ENCODE results near the gene MLST8.
A peak's percentile ranks its signal among the peaks of the same experiment; 100 is the strongest.

MLST8 gene

DNA sequence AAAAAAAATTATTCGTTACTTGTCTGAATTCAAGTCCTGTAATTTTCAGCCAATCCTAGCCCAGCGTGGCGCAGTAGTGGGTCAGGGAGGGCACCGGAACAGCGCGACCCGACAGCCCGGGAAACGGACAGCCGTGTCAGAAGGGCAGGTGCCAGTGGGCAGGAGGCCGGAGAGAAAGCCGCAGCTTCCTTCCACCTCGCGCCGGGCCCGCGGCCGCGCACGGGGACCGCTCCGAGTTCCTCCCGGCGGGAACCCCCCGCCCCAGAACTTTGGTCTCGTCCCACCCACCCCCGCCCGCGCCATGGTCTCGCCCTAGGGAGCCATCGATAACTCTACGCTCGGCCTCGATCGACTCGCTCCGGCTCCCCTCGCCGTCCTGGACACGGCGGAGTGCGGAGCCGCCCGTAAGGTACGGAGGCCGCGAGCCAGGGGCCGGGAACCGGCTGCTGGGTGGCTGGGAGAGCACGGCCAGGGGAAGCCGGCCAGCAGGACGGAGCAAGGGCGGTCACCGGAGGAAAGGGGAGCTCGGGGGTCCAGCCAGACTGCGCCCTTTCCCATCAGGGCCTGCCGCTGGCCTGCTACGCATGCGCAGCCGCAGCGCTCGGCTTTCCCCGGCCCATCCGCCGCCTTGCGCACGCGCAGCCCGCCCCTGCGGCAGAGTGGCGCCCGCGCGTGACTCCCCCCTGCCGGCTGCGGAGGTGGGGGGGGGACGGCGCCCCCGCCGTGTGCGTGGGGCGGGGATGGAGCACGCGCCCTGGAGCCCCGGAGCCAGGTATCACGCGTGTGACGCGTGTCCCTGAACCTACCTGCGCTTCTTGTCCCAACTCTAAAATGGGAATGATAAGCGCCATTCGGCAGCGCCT is at the start of gene MLST8:
TSS of gene MLST8 (plus strand) at position 351 of the 863 bp plus-strand sequence. CDS start 632 bp downstream, outside the sequence.
- DNase-seq (ENCODE audit: low read depth in 2 of 2): peak; percentile 75 to 80

DNA sequence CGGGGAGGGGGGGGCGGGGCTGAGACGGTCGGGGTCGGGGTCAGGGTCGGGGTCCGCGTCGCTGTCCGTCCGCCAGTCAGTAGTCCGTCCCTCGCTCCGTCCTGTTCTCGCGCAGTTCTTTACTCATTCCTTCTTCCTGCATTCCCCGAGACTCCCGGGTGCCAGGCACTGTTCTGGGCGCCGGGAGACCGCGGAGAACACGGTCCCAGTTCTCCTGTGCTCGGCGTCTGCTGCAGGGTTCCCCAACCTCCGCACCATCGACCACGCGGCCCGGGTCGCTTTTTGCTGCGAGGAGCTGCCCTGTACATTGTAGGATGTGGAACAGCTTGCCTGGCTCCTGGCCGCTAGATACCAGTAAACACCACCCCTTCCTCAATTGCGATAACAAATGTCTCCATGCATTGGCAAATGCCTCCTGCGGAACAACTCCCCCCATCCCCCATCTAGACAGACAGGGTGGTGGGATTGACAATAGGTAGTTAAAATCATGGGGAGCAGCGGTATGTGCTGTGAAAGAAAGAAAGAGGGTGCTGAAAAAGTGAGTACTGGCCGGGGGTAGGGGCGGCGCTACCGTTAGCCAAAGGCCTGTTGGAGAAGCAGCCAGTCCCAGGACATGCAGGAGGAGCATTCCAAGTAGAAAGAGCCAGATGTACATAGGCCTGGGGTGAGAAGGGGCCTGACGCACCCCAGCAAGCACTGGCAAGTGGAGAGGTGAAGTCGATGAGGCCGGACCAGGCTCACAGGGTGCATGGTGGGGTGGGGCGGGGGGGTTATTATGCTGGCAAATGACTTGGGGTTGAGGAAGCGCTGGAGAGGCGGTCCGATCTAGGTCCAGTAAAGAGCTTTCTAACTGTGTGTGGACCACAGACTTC is 49.0 kb upstream of the MLST8 start:
- no peak for DNase-seq (ENCODE audit: low read depth in 2 of 2)

DNA sequence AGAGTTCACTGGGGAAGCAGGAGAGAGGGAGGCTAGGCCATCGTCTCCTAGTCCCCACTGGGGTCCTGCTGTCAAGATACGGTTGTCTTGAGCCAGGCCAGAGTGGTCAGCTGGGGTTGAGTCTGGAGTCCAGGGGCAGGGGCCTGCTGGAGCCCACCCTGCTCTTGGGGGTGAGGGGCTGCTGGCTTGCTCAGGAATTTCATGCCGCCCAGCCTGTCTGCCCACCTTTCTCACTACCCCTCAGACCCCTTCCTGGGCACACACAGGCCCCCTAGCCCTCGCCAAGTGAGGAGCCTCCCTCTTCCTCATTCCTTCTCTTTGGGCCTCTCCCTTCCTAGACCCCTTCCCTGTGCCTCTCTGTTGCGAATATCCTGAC is 48.4 kb upstream of the MLST8 start:
- DNase-seq (ENCODE audit: low read depth in 2 of 2): no peak

DNA sequence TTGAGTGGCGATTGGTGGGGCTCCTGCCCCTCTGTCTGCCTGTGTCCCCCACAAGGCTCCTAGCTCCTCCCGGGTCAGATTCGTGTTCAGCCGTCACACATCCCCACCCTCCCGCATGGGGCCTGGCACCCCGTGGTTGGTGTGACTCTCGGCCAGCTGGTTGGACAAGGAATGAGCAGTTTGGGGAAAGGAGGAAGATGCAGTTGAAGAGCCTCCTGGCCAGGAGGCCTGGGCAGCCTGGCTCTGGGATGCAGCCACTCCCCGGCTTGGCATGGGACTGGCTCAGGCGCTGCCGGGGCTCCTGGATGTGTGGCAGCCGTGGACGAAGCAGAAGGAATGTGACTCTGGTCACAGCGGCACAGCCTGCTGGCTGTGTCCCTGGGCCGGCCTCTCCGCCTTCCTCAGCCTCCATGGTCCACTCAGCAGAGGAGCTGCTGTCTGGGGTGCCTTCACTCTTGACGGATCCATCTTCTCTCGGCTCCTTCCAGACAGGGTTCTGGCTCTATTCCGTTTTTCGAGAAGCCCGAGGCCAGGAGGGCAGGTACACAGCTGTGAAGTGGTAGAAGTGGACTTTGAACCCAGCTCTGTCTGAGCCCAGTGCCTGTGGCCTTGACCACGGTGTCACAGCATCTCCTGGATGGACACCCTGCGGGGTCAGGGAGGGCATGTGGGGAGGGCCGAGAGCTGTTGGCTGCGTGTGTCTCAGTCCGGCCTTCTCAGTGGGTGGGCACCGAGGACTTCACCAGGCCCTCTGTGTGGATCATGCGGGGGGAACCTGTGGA is 47.6 kb upstream of the MLST8 start:
- DNase-seq (ENCODE audit: low read depth in 2 of 2): no peak

DNA sequence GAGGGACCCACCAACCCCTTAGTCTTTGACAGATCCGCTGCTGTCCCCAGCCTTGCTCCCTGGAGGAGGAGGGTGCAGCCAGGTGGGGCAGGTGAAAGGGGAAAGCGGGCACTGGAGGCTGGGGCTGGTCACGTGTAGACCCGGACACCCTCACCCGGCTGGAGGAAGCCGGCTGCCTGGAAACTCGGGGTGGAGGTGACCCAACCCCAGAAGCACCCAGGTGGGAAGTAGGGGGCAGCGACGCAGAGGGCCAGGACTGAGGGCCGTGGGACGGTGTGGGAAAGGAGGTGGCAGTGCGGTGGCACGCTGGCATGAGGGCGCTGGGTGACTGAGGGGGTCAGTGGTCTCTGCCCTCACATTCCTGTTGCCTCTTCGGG is 47.0 kb upstream of the MLST8 start:
- DNase-seq (ENCODE audit: low read depth in 2 of 2): no peak

GRCh38 chr16:2159175-2159838 is 45.9 kb upstream of the MLST8 start:
- no peak for DNase-seq (ENCODE audit: low read depth in 2 of 2)

DNA sequence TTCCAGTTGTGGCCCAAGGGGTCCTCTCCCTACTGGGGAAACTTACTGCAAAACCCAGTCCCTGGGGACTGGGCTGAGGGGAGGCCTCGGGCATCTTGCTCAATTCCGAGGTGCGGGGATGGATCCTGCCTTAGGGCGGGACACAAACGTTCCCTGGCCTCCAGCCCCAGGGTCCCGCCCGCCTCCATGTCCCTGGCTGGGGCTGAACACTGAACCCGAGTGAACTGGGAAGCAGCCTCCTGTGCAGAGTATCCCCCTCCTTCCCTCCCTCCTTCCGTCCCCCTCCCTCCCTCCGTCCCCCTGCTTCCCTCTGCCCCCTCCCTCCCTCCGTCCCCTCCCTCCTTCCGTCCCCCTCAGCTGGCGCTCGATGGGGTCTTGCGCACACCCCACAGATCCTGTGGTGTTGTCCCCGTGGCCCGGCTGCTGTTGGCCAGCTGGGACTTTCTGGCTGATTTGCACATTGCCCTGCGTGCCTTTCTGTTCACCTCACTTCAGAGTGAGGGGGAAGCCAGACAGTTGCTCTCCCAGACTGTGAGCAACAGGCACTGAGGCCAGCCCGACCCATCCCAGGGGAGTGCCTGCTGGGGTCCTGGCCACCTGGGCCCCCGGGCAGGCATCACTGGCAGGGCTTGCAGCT is 44.2 kb upstream of the MLST8 start:
- DNase-seq (ENCODE audit: low read depth in 2 of 2): no peak

GRCh38 chr16:2161911-2162310 is 43.3 kb upstream of the MLST8 start:
- DNase-seq (ENCODE audit: low read depth in 2 of 2): no peak

- no peak for DNase-seq (ENCODE audit: low read depth in 2 of 2)
Measured at GRCh38 chr16:2162676-2163118, 42.6 kb upstream of the MLST8 start.

- no peak for DNase-seq (ENCODE audit: low read depth in 2 of 2)
Measured at GRCh38 chr16:2163211-2163881, 41.9 kb upstream of the MLST8 start.

GRCh38 chr16:2165861-2166260 is 39.4 kb upstream of the MLST8 start:
- no peak for DNase-seq (ENCODE audit: low read depth in 2 of 2)

DNA sequence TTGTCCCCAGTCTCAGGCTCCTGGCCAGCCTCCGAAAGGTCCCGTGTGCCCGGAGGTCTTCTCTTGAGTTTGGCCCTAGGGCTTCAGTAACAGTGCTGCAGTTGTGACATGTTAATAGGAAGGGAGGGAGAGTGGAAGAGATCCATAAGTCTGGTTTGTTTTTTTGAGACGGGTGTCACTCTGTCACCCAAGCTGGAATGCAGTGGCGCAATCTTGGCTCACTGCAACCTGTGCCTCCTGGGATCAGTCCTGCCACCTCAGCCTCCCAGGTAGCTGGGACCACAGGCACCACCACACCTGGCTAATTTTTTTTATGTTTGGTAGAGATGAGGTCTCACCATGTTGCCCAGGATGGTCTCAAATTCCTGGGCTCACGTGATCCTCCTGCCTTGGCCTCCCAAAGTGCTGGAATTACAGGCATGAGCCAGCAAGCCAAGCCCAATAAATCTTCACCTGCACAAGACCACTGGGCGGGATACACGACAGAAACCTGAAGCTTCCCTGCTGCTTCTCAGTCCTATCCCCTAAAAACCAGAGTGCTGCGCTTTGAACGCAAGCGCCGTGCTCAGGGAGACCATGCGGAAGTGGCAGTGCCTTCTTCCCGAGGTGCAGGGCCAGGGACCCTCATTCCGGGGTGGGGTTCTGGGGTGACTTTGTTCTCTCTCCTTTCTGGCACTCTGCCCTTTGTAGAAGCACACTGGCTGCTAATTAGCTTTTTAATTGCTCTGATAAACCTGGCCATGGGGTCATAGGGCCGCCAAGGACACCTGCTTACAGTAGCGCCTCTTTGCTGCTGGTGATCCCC is 38.8 kb upstream of the MLST8 start:
- no peak for DNase-seq (ENCODE audit: low read depth in 2 of 2)

DNA sequence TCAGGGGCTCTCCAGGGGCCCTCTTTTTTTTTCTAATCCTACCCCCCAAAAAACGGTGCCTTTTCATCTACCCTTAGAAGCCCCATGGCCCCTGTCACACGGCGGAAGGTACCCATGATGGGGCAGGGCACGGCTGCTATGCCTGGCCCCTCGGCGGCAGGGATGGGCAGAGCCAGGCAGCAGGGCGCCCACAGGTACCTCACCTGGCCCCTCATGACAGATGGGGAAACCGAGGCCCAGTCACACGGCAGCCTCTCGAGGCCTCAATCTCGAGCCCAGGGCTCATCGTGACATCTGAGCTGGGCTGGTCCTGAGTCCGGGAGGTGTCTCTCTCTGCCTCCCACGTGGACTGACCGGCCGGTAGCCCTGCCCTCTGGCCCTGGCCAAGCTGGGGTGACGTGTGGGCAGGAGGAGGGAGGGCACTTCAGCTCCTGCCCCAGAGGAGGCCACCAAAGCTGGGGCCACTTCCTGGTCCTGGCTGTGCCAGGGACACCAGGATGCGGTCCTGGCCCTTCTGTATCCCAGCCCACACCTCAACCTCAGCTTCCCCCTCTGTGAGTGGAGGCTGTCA is 38.1 kb upstream of the MLST8 start:
- no peak for DNase-seq (ENCODE audit: low read depth in 2 of 2)

DNA sequence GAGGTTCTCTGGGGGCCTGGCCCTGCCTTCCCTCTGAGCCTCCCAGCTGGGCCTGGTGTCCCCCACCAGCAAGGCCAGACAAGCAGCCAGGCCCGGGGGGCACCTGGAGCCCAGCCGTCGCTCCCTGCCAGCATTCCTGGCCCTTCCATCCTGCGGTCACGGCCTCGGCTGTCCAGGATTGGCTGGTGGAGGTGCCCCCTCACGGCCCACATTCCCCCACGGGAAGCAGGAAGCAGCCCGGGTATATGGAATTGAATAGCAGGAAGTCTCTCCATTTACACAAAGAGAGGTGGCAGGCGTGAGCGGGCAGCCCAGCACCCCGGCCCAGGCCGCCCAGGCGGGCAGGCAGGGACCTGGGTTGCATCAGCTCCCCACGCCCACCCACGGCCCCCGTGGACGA is 35.2 kb upstream of the MLST8 start:
- no peak for DNase-seq (ENCODE audit: low read depth in 2 of 2)

DNA sequence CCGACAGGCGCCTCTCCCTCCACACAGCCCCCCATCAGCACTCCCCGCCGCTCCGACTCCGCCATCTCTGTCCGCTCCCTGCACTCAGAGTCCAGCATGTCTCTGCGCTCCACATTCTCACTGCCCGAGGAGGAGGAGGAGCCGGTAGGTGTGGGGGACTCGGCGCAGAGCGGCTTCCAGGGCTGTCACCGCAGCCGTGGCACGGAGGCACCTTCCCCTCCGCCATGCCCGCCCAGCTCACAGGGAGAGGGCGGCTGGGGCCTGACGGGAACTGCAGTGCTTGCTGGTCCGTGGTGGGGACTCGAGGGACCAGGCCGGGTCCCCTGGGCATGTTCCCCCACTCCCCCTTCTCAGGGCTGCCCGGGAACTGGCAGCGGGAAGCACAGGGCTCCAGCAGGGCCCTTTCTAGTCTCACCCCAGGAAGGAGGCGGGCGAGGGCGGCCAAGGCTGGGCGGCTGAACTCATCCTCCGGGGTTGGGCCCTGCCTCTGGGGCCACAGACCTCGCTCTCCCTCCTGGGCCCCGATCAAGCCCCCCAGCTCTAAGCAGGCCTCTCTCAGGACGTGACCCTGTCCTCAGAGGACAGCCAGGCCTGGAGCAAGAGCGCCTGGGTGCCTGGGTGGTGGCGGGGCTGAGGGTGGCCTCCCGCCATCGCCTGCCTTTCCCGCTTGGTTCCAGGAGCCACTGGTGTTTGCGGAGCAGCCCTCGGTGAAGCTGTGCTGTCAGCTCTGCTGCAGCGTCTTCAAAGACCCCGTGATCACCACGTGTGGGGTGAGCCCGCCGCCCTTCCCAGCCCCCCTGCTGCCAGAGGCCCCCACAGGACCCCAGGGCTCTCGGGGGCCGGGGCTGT is 34.4 kb upstream of the MLST8 start:
- DNase-seq (ENCODE audit: low read depth in 2 of 2): no peak

DNA sequence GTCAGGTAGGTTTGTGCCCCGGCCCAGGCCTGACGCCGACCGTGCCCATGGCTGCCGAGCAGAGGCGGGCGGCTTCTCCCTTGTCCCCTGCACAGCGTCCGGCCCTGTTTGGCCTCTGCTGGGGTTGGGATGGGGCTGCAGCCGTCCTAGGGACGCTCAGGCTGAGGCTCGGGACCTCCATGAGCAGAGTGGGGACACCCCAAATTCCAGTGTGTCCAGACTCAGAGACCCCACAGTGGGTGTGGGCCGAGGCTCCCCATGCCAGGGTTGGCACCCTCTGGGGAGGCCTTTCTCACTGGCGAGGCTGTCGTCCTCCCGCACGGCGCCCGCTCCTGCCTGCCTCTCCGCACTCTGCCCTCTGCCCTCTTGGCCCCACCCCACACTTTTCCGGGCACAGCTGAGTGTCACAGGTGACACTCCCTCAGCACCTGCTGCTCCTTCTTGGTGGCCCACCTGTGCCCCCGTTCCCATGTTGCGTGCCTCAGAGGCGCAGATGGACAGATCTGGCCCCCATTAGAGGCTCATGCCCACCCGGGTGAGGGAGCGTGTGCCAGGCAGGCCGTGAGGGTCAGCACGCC is 33.6 kb upstream of the MLST8 start:
- DNase-seq (ENCODE audit: low read depth in 2 of 2): no peak

- no peak for DNase-seq (ENCODE audit: low read depth in 2 of 2)
Measured at GRCh38 chr16:2172688-2173335, 32.4 kb upstream of the MLST8 start.

Data from stimulated activated CD4-positive, alpha-beta T cell treated with anti-CD3 and anti-CD28 coated beads, Interleukin-12 subunit alpha, Interleukin-12 subunit beta, amount 100 ng/mL, for 24 hours (primary cell).